Sigmoid colon (tissue), 7 donors: ENCODE results near the gene RPS6KA2. TPM values are rescaled to one million over a fixed set of nuclear protein-coding genes. Genes with fewer than 3 reads are reported as not detected.

ENCODE experiments used
- DNase-seq: peaks from one replicate; pipeline ENCODE4 v3.0.0-alpha.2; 2019
- H3K27ac ChIP-seq, 4 donors: fragments of 200-600 bp; sonication (generic); one replicate each; pipeline ENCODE4 v1.5.1; 2016 to 2019; ENCODE audit warnings: mild to moderate bottlenecking in 1 of 4
- H3K27me3 ChIP-seq, 3 donors: fragments of 200-600 bp; sonication (generic); one replicate each; pipeline ENCODE4 v1.5.1; 2019; ENCODE audit warnings: mild to moderate bottlenecking in 1 of 3
- H3K36me3 ChIP-seq, 4 donors: fragments of 200-600 bp; sonication (generic); one replicate each; pipeline ENCODE4 v1.5.1; 2016 to 2019
- H3K4me1 ChIP-seq, 4 donors: fragments of 200-600 bp; sonication (generic); one replicate each; pipeline ENCODE4 v1.5.1; 2017 to 2019
- H3K4me3 ChIP-seq, 4 donors: fragments of 200-600 bp; sonication (generic); one replicate each; pipeline ENCODE4 v1.5.1; 2017 to 2019; ENCODE audit warnings: mild to moderate bottlenecking in 2 of 4, moderate library complexity in 1 of 4
- H3K9me3 ChIP-seq, 4 donors: fragments of 200-600 bp in 3 of 4; sonication (generic) in 3 of 4; one replicate each; pipeline versions ENCODE4 v1.5.1 to v1.6.1; 2013 to 2019
- CTCF ChIP-seq, 4 experiments: fragments of 450-650 bp in 3 of 4; fragments of 200-600 bp in 1 of 4; IDR thresholded peaks; one replicate each; pipeline ENCODE4 v1.5.1; 2016 to 2019; ENCODE audit warnings: antibody characterized with exemption in 4 of 4, mild to moderate bottlenecking in 3 of 4, moderate library complexity in 2 of 4
- EP300 ChIP-seq, 4 donors: sonication (generic); formaldehyde crosslinking; IDR thresholded peaks; one replicate each; pipeline ENCODE4 v1.6.1; 2017; ENCODE audit warnings: antibody characterized with exemption in 4 of 4
- POLR2A ChIP-seq, 2 donors: fragments of 450-650 bp; IDR thresholded peaks; one replicate each; pipeline ENCODE4 v1.6.1; 2016; ENCODE audit warnings: antibody characterized with exemption in 2 of 2, mild to moderate bottlenecking in 2 of 2, moderate library complexity in 2 of 2
- POLR2AphosphoS5 ChIP-seq, 4 donors: sonication (generic); formaldehyde crosslinking; IDR thresholded peaks; one replicate each; pipeline ENCODE4 v1.6.1; 2017; ENCODE audit warnings: antibody characterized with exemption in 4 of 4
- WGBS, 2 donors: extraction: QIAGEN DNeasy Blood & Tissue Kit; methylation state at CpG; one replicate each; pipeline ENCODE4 v1.1.7; 2013; 5-methylcytosine and 5-hydroxymethylcytosine counted together
- intact Hi-C: fragments of 100-400 bp; cut with DNase I; formaldehyde crosslinking; loops from one replicate; pipeline ENCODE4 v1.15.1; 2023
- polyA plus RNA-seq, 3 donors: library from polyadenylated mRNA; stranded (reverse); fragments of 200-250 nt; gene quantifications; one replicate each; pipeline ENCODE4 v1.2.3, GENCODE V29; 2013
- total RNA-seq, 4 donors: library from RNA; depleted of rRNA; stranded (reverse); fragments of >200 nt; gene quantifications; one replicate each; pipeline ENCODE4 v1.1.0, GENCODE V29; 2016
- donor health status: healthy with polysubstance abuse.
- donor health status: Bipolar disorder and iron deficiency.
- donor health status: healthy.

RPS6KA2 gene
- total and polyA plus RNA-seq, 7 donors: 6.5 to 44.7 (median 27.8) TPM

GRCh38 chr6:166627875-166628801 is 1.1 kb upstream of the RPS6KA2 start:
- intact Hi-C loops: loop anchor here (1.0 to 10.0 kb wide), 5 partner anchors 71 to 367 kb away; partner anchors contain the start of genes CEP43, MPC1 and RNASET2
- peak overlapping the region; percentile 50 to 80 (median 58) for H3K4me3 ChIP-seq
- 0 to 1% methylated on average over 61 of the region's 61 CpGs for WGBS, 2 donors
- TF ChIP-seq POLR2A (IDR thresholded peaks at IDR 0.05) (no peak), EP300 (IDR thresholded peaks at IDR 0.05) (peak in 1 of 4 donors; percentile 5), POLR2AphosphoS5 (IDR thresholded peaks at IDR 0.05) (no peak), CTCF (IDR thresholded peaks at IDR 0.05) (no peak)
- H3K27me3 ChIP-seq: no peaks in the 10 kb centered on the region
- DNase-seq: peak; percentile 83
- peaks cover 0 to 45% (median 32%) of the 10 kb centered on the region in 4 donors for H3K4me1 ChIP-seq
- no peaks in the 10 kb centered on the region for H3K9me3 ChIP-seq
- H3K27ac ChIP-seq: peak overlapping the region; percentile 89 to 97 (median 93)
- H3K36me3 ChIP-seq: no peaks in the 10 kb centered on the region

DNA sequence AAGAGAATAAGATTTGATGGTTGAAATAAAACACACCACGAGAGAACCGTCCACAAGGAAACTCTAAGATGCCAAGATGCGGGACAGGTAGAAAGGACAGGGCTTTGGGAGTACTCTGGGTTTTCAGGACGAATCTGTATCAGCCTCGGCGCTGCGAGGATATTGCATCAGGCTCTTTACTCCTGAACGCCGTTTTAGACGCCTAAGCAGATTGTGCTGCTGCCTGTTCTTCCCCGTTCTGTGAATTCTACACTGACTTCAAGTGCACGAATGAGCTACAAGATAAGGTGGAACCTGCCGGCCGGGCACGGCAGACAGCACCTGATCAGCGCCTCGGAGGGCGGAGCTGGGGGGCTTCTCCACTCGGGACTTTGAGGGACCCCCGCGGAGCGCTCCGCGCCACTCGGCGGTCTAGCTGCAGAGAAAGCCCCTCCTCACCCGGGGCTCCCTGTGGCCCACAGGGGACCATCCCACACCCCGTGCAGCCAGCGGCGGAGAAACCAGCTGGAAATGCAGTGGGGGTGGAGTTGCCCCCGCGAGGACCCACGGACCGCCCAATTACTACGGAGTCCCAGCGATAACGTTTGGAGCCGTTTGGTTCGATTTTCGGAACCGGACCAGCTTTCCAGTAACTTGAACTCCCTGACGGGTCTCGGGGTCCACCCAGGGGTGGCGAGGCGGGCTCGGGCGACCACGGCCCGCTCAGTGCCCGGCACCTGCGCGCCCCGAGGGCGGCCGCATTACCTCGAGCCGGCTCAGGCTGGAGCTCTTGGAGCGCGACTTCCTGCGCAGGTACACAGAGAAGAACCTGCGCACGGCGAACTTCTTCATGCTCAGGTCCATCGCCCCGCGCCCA is 646 bp downstream of the RPS6KA2 start:
- H3K27ac ChIP-seq: peak overlapping the region; percentile 70 to 84 (median 80)
- WGBS, 2 donors: 1 to 2% methylated on average over 66 of the region's 66 CpGs
- TF ChIP-seq CTCF (IDR thresholded peaks at IDR 0.05) (no peak), POLR2AphosphoS5 (IDR thresholded peaks at IDR 0.05) (no peak), EP300 (IDR thresholded peaks at IDR 0.05) (no peak), POLR2A (IDR thresholded peaks at IDR 0.05) (no peak)
- H3K9me3 ChIP-seq: no peaks in the 10 kb centered on the region
- no peak for DNase-seq
- intact Hi-C loops: loop anchor here (1.0 to 10.0 kb wide), 4 partner anchors 69 to 368 kb away; partner anchors contain the start of genes CEP43, MPC1 and RNASET2
- H3K36me3 ChIP-seq: no peaks in the 10 kb centered on the region
- no peaks in the 10 kb centered on the region for H3K27me3 ChIP-seq
- peak overlapping the region; percentile 52 to 92 (median 85) for H3K4me3 ChIP-seq
- peaks cover 0 to 52% (median 37%) of the 10 kb centered on the region in 4 donors for H3K4me1 ChIP-seq

DNA sequence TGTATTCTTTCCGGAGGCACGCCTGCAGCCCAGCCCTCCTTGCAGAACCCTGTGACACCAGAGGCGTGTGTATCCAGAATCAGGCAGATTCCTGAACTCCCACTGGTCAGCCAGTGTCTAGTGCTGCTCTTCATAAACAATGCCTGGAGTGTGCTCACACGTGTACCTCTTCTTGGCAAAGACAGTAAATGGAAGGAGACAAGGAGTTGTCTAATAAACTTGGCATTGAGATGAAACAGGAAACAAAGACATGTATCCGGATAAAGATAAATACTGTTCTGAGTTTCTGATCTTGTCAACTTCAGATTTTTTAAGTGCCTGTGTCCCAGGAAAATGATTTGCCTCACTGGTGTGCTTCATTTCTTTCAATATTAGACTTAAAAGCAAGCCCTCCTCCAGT is 1.7 kb downstream of the RPS6KA2 start:
- peaks cover 0 to 62% (median 48%) of the 10 kb centered on the region in 4 donors for H3K4me1 ChIP-seq
- no peaks in the 10 kb centered on the region for H3K9me3 ChIP-seq
- no peaks in the 10 kb centered on the region for H3K27me3 ChIP-seq
- WGBS, 2 donors: 32 to 62% methylated on average over 5 of the region's 5 CpGs
- peak overlapping the region; percentile 70 to 84 (median 80) for H3K27ac ChIP-seq
- DNase-seq: no peak
- TF ChIP-seq POLR2AphosphoS5 (IDR thresholded peaks at IDR 0.05): peak in 3 of 4 donors; percentile 63 to 79 (median 68)
- no peak for TF ChIP-seq POLR2A (IDR thresholded peaks at IDR 0.05)
- peak overlapping the region in 2 of 4 donors; percentile 87 to 92 for H3K4me3 ChIP-seq
- no peaks in the 10 kb centered on the region for H3K36me3 ChIP-seq
- intact Hi-C loops: loop anchor here (5.0 to 10.0 kb wide), 2 partner anchors 332 to 369 kb away; partner anchors contain the start of genes CEP43 and RNASET2

DNA sequence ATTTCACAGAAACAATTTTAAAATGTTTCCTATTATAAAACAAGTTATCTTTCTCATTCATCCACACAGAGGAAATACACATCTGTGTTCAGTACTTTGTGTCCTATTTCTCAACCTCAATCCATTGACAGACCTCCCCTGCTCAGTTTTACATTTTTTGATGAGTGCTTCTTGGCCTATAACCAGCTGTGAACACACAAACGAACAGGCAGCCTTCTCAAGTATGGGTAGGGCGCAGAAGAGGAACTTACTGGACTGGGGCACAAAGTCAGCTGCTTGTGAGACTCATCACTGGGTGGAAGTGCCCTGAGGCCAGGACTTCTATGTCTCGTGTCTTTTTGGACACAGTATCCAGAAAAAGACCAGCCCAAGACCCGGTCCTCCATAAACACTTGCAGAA is 2.8 kb downstream of the RPS6KA2 start:
- peaks cover 0 to 73% (median 59%) of the 10 kb centered on the region in 4 donors for H3K4me1 ChIP-seq
- no peaks in the 10 kb centered on the region for H3K36me3 ChIP-seq
- no peak for TF ChIP-seq POLR2A (IDR thresholded peaks at IDR 0.05)
- TF ChIP-seq EP300 (IDR thresholded peaks at IDR 0.05): peak in 1 of 4 donors; percentile 30
- peak; percentile 21 to 62 (median 50) for TF ChIP-seq POLR2AphosphoS5 (IDR thresholded peaks at IDR 0.05)
- no peak for TF ChIP-seq CTCF (IDR thresholded peaks at IDR 0.05)
- WGBS, 2 donors: 58 to 68% methylated on average over 4 of the region's 4 CpGs
- intact Hi-C loops: loop anchor here (10.0 kb wide), 1 partner anchor 371 kb away; the partner anchor contains the start of gene CEP43
- H3K27me3 ChIP-seq: no peaks in the 10 kb centered on the region
- H3K27ac ChIP-seq: peak overlapping the region; percentile 41 to 84 (median 74)
- H3K9me3 ChIP-seq: no peaks in the 10 kb centered on the region
- no peak overlapping the region for H3K4me3 ChIP-seq
- DNase-seq: peak; percentile 79
